HepG2 (cell line): Measurements from ENCODE around the gene POC1A. TPM values are rescaled to one million over a fixed set of nuclear protein-coding genes. Genes with fewer than 3 reads are reported as not detected.

Experiments
- ATAC-seq: fragments of 200-7000 bp; cut with Tn5 transposase; 3 replicates; pipeline ENCODE4 v1.9.1; 2020; ENCODE audit warnings: mild to moderate bottlenecking, moderate library complexity
- BruUV-seq: library from RNA; stranded (reverse); fragments of 400-500 nt; replicated peaks from 2 replicates; lab custom pipeline; 2021; lab: Mats Ljungman, UMichigan
- CTCF ChIA-PET: fragments of 300-600 bp; formaldehyde crosslinking; extraction: SDS; loops from one replicate; lab custom pipeline; 2021; ENCODE audit warnings: low total read pairs, inconsistent platforms, low intra/inter-chr PET ratio; lab: Yijun Ruan, JAX
- POLR2A ChIA-PET: fragments of 350-600 bp; sonication (Branson Sonifier 250); formaldehyde crosslinking; loops from one replicate; lab custom pipeline; 2020; ENCODE audit warnings: antibody characterized with exemption, inconsistent platforms; lab: Yijun Ruan, JAX
- DNase-seq: peaks from one replicate; pipeline ENCODE4 v3.0.0-alpha.2; 2015; ENCODE audit warnings: low spot score
- FAIRE-seq: peaks from 3 replicates; lab custom pipeline; 2011; peaks lifted over from hg19 to GRCh38; lab: Jason Lieb, UNC
- H2AFZ ChIP-seq: one replicate; pipeline ENCODE4 v1.6.1; 2011; ENCODE audit warnings: low read length, inconsistent platforms
- H3K27ac ChIP-seq: fragments of 300-600 bp; 3 replicates; pipeline ENCODE4 v1.8.0; 2011; ENCODE audit warnings: mixed run types, mild to moderate bottlenecking, mixed read lengths, low read length, inconsistent platforms; ENCODE audit not compliant: insufficient read depth; ENCODE audit errors: extremely low read length
- H3K27me3 ChIP-seq, 2 experiments: fragments of 200-600 bp in 1 of 2; 2 replicates in 1 of 2; 3 replicates in 1 of 2; pipeline versions ENCODE4 v1.6.0 to v1.8.0; 2011; ENCODE audit warnings: low read length in 2 of 2, mild to moderate bottlenecking in 2 of 2, moderate library complexity in 2 of 2, inconsistent platforms in 1 of 2; ENCODE audit not compliant: insufficient read depth in 2 of 2, control insufficient read depth in 1 of 2
- H3K36me3 ChIP-seq, 2 experiments: fragments of 200-600 bp in 1 of 2; replicated peaks in 1 of 2; 2 replicates in 1 of 2; 3 replicates in 1 of 2; pipeline versions ENCODE4 v1.5.1 to v1.8.0; 2011; ENCODE audit warnings: low read length in 2 of 2, inconsistent platforms in 1 of 2; ENCODE audit not compliant: insufficient read depth in 2 of 2, control insufficient read depth in 1 of 2
- H3K4me1 ChIP-seq: 2 replicates; pipeline ENCODE4 v1.5.1; 2012; ENCODE audit warnings: low read length, inconsistent platforms; ENCODE audit not compliant: insufficient read depth
- H3K4me2 ChIP-seq: 2 replicates; pipeline ENCODE4 v1.6.0; 2011; ENCODE audit warnings: low read depth, low read length, inconsistent platforms
- H3K4me3 ChIP-seq, 3 experiments: fragments of 200-600 bp in 1 of 3; sonication (generic), shearing (Covaris generic) in 1 of 3; replicated peaks in 1 of 3; 2 replicates each; pipeline ENCODE4 v1.5.1; 2011 to 2016; ENCODE audit warnings: low read length in 3 of 3, inconsistent platforms in 2 of 3, low read depth in 2 of 3, mild to moderate bottlenecking in 2 of 3, control low read depth in 1 of 3, mixed read lengths in 1 of 3; ENCODE audit not compliant: insufficient read depth in 1 of 3
- H3K79me2 ChIP-seq: one replicate; pipeline ENCODE4 v1.6.1; 2011; ENCODE audit warnings: low read length, inconsistent platforms; ENCODE audit not compliant: insufficient read depth
- H3K9ac ChIP-seq: 2 replicates; pipeline ENCODE4 v1.6.0; 2011; ENCODE audit warnings: mild to moderate bottlenecking, low read depth, low read length, inconsistent platforms; ENCODE audit not compliant: insufficient read depth
- H3K9me3 ChIP-seq: 2 replicates; pipeline ENCODE4 v1.5.1; 2012; ENCODE audit warnings: mild to moderate bottlenecking, low read length
- H4K20me1 ChIP-seq: 2 replicates; pipeline ENCODE4 v1.6.0; 2011; ENCODE audit warnings: inconsistent platforms, mild to moderate bottlenecking, low read length, moderate library complexity; ENCODE audit not compliant: insufficient read depth
- ADNP ChIP-seq: sonication (generic); formaldehyde crosslinking; IDR thresholded peaks from 2 replicates; pipeline ENCODE4 v1.4.0; 2020; ENCODE audit warnings: missing genetic modification reagents
- ARHGAP35 ChIP-seq: sonication (generic); formaldehyde crosslinking; IDR thresholded peaks from 2 replicates; pipeline ENCODE4 v1.9.0; 2022; ENCODE audit warnings: mild to moderate bottlenecking, inconsistent platforms, moderate library complexity, missing genetic modification reagents, borderline replicate concordance
- EZH2 ChIP-seq: conservative IDR thresholded peaks from 2 replicates; pipeline ENCODE4 v1.6.1; 2012; ENCODE audit warnings: mild to moderate bottlenecking, low read depth, low read length, moderate library complexity
- KMT2A ChIP-seq: sonication (generic); formaldehyde crosslinking; IDR thresholded peaks from 2 replicates; pipeline ENCODE4 v1.4.0; 2020; ENCODE audit warnings: missing genetic modification reagents
- MAF1 ChIP-seq: sonication (generic); formaldehyde crosslinking; IDR thresholded peaks from 2 replicates; pipeline ENCODE4 v1.5.0; 2020; ENCODE audit warnings: missing genetic modification reagents, borderline replicate concordance
- MED13 ChIP-seq: sonication (generic); formaldehyde crosslinking; IDR thresholded peaks from 2 replicates; pipeline ENCODE4 v1.5.0; 2020; ENCODE audit warnings: missing genetic modification reagents
- NPAS2 ChIP-seq: sonication (generic); formaldehyde crosslinking; IDR thresholded peaks from 2 replicates; pipeline ENCODE4 v1.8.0; 2022; ENCODE audit warnings: mild to moderate bottlenecking, missing genetic modification reagents, borderline replicate concordance
- SATB2 ChIP-seq: sonication (generic); formaldehyde crosslinking; IDR thresholded peaks from 2 replicates; pipeline ENCODE4 v1.5.0; 2020; ENCODE audit warnings: missing genetic modification reagents
- SMC3 ChIP-seq: IDR thresholded peaks from 2 replicates; pipeline ENCODE4 v1.6.1; 2011; ENCODE audit warnings: low read length, improper control_type of control experiment
- TRIM22 ChIP-seq: fragments of 450-650 bp; IDR thresholded peaks from 2 replicates; pipeline ENCODE4 v1.6.1; 2017
- ZIK1 ChIP-seq: sonication (generic); formaldehyde crosslinking; IDR thresholded peaks from 2 replicates; pipeline ENCODE4 v1.5.0; 2020; ENCODE audit warnings: mild to moderate bottlenecking, low read depth, missing genetic modification reagents, borderline replicate concordance
- ZNF230 ChIP-seq: sonication (generic); formaldehyde crosslinking; IDR thresholded peaks from 2 replicates; pipeline ENCODE4 v1.4.0; 2020; ENCODE audit warnings: mild to moderate bottlenecking, missing genetic modification reagents
- ZNF234 ChIP-seq: sonication (generic); formaldehyde crosslinking; conservative IDR thresholded peaks from 2 replicates; pipeline ENCODE4 v1.5.1; 2020; ENCODE audit warnings: mild to moderate bottlenecking, missing genetic modification reagents
- ZNF713 ChIP-seq: sonication (generic); formaldehyde crosslinking; IDR thresholded peaks from 2 replicates; pipeline ENCODE4 v1.4.0; 2020; ENCODE audit warnings: mild to moderate bottlenecking, missing genetic modification reagents
- ZNF879 ChIP-seq: sonication (generic); formaldehyde crosslinking; IDR thresholded peaks from 2 replicates; pipeline ENCODE4 v1.8.1; 2023; ENCODE audit warnings: missing genetic modification reagents
- WGBS: methylation state at CpG from one replicate; pipeline ENCODE4 v1.1.6; 2017; ENCODE audit warnings: low lambda C conversion rate; 5-methylcytosine and 5-hydroxymethylcytosine counted together
- in situ Hi-C: cut with HindIII; loops from 2 replicates; pipeline ENCODE4 v1.10.0; 2017; ENCODE audit warnings: low pct_unique_long_range_greater_than_20kb; ENCODE audit not compliant: extremely low pct_ligation_motif_present
- intact Hi-C: fragments of 100-400 bp; cut with micrococcal nuclease; formaldehyde crosslinking; loops from one replicate; pipeline ENCODE4 v1.10.0; 2022; ENCODE audit not compliant: unreplicated experiment
- polyA plus RNA-seq, 8 experiments: library from polyadenylated mRNA; depleted of rRNA in 3 of 8; stranded (reverse) in 7 of 8; unstranded in 1 of 8; fragments of >200 nt; fragmentation: Illumina TruSeq in 4 of 8; extraction: Trizol in 4 of 8; gene quantifications; 2 replicates each; pipeline versions ENCODE4 v1.2.1 to v1.2.3, GENCODE V29; 2011 to 2016; ENCODE audit warnings: low read depth in 4 of 8, missing spikeins in 1 of 8, mixed read lengths in 1 of 8; ENCODE audit not compliant: insufficient read depth in 1 of 8
- total RNA-seq, 5 experiments: library from RNA; depleted of rRNA; stranded (reverse); fragments of >200 nt; fragmentation: Illumina TruSeq; extraction: Trizol; gene quantifications; 2 replicates each; pipeline ENCODE4 v1.2.3, GENCODE V29; 2016; ENCODE audit warnings: low read depth in 1 of 5
- TF ChIP-seq, protein P1 (sequence below): sonication (generic); formaldehyde crosslinking; IDR thresholded peaks from 2 replicates; pipeline ENCODE4 v1.4.0; 2020; ENCODE audit warnings: missing genetic modification reagents

Gene POC1A
- total and polyA plus RNA-seq, 2 of the 13 experiments (the other 11 are each of a cell fraction or from before 2014, with no cell fraction given) = 14.6 to 20.0 TPM

DNA sequence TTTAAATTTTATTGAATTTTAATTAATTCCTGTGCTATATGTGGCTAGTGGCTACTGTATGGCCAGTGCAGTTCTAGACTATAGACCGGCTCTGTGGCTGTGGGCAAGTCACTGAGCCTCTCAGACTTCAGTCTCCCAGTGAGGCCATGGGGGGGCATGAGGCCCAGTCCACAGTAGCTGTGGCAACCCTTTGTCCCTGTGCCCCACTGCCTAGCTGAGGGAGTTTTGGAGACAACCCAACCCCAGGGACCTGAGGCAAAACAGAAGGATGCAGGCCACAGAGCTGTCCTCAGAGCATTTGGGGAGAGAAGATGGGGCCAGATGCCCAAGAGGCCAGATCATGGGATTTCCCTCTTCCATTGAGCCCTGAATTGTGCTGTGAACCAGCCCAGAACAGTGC lies 18.9 kb upstream of the POC1A start:
- no peaks in the 10 kb centered on the region for H3K27me3 ChIP-seq
- H4K20me1 ChIP-seq = no peaks in the 10 kb centered on the region
- H3K4me3 ChIP-seq = no peak overlapping the region
- no CpG with 5 or more reads among the region's 1 CpG for WGBS
- no peaks in the 10 kb centered on the region for H3K36me3 ChIP-seq
- no peak overlapping the region for H3K27ac ChIP-seq
- no peak for DNase-seq
- H2AFZ ChIP-seq = no peak overlapping the region
- H3K4me2 ChIP-seq = no peak overlapping the region
- POLR2A ChIA-PET = no interaction called here
- no peak for FAIRE-seq
- in situ Hi-C loops = no loop called here
- no TSS peak for BruUV-seq
- H3K4me1 ChIP-seq = peaks cover 62% of the 10 kb centered on the region
- no peak for TF ChIP-seq ZNF879
- no peak for TF ChIP-seq KMT2A
- no peak for TF ChIP-seq TRIM22
- no peak for TF ChIP-seq SMC3
- no peak for TF ChIP-seq EZH2
- no peak for TF ChIP-seq ZNF234 (CRISPR knock-in tag)
- TF ChIP-seq ARHGAP35 (CRISPR knock-in tag) = no peak
- TF ChIP-seq ZIK1 (CRISPR knock-in tag) = no peak
- no peak for TF ChIP-seq ADNP
- TF ChIP-seq SATB2 (CRISPR knock-in tag) = no peak
- TF ChIP-seq, protein P1, sequence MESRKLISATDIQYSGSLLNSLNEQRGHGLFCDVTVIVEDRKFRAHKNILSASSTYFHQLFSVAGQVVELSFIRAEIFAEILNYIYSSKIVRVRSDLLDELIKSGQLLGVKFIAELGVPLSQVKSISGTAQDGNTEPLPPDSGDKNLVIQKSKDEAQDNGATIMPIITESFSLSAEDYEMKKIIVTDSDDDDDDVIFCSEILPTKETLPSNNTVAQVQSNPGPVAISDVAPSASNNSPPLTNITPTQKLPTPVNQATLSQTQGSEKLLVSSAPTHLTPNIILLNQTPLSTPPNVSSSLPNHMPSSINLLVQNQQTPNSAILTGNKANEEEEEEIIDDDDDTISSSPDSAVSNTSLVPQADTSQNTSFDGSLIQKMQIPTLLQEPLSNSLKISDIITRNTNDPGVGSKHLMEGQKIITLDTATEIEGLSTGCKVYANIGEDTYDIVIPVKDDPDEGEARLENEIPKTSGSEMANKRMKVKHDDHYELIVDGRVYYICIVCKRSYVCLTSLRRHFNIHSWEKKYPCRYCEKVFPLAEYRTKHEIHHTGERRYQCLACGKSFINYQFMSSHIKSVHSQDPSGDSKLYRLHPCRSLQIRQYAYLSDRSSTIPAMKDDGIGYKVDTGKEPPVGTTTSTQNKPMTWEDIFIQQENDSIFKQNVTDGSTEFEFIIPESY = no peak
- no peak for TF ChIP-seq MAF1 (CRISPR knock-in tag)
- TF ChIP-seq NPAS2 (CRISPR knock-in tag) = no peak
- no peak for TF ChIP-seq MED13 (CRISPR knock-in tag)
- TF ChIP-seq ZNF230 (CRISPR knock-in tag) = no peak
- TF ChIP-seq ZNF713 (CRISPR knock-in tag) = no peak
- TF ChIP-seq, all 625 proteins: peak for 0
- CTCF ChIA-PET = no interaction called here
- intact Hi-C loops = no loop called here
- Histone ChIP-seq H3K79me2 (no peaks in the 10 kb centered on the region), H3K9me3 (no peaks in the 10 kb centered on the region), H3K9ac (no peak overlapping the region)
- no peak for ATAC-seq
